H9 (cell line): Measurements from ENCODE around the gene CHTOP. TPM values are rescaled to one million over a fixed set of nuclear protein-coding genes. Genes with fewer than 3 reads are reported as not detected.

Source experiments
- DNase-seq: peaks from one replicate; pipeline ENCODE4 v3.0.0-alpha.2; 2017
- H2AFZ ChIP-seq: one replicate; pipeline ENCODE4 v1.6.1; 2013; ENCODE audit warnings: mild to moderate bottlenecking, low read length, control low read depth, moderate library complexity
- H2AK5ac ChIP-seq: 2 replicates; pipeline ENCODE4 v1.6.1; 2013; ENCODE audit warnings: low read length, control low read depth, mixed read lengths; ENCODE audit not compliant: insufficient read length
- H2BK120ac ChIP-seq: one replicate; pipeline ENCODE4 v1.6.1; 2013; ENCODE audit warnings: low read depth, mild to moderate bottlenecking, low read length, control low read depth, inconsistent platforms; ENCODE audit not compliant: poor library complexity, severe bottlenecking
- H2BK12ac ChIP-seq: 2 replicates; pipeline ENCODE4 v1.6.1; 2013; ENCODE audit warnings: low read length, control low read depth, mixed read lengths, low read depth; ENCODE audit not compliant: insufficient read length
- H2BK15ac ChIP-seq: 2 replicates; pipeline ENCODE4 v1.6.1; 2013; ENCODE audit warnings: low read depth, low read length, control low read depth
- H2BK20ac ChIP-seq: one replicate; pipeline ENCODE4 v1.6.1; 2013; ENCODE audit warnings: low read depth, mild to moderate bottlenecking, low read length, control low read depth, inconsistent platforms; ENCODE audit not compliant: poor library complexity, severe bottlenecking
- H2BK5ac ChIP-seq: 2 replicates; pipeline ENCODE4 v1.6.1; 2013; ENCODE audit warnings: low read length, control low read depth, mixed read lengths; ENCODE audit not compliant: insufficient read length
- H3K14ac ChIP-seq: 2 replicates; pipeline ENCODE4 v1.6.1; 2013; ENCODE audit warnings: low read length, control low read depth; ENCODE audit not compliant: insufficient read depth
- H3K18ac ChIP-seq: 2 replicates; pipeline ENCODE4 v1.6.1; 2013; ENCODE audit warnings: low read depth, mild to moderate bottlenecking, mixed read lengths, low read length, control low read depth; ENCODE audit not compliant: insufficient read length
- H3K23ac ChIP-seq: 2 replicates; pipeline ENCODE4 v1.6.1; 2013; ENCODE audit warnings: low read length, control low read depth, mixed read lengths, low read depth; ENCODE audit not compliant: insufficient read length
- H3K23me2 ChIP-seq: 2 replicates; pipeline ENCODE4 v1.6.1; 2013; ENCODE audit warnings: low read depth, mild to moderate bottlenecking, mixed read lengths, low read length, control low read depth; ENCODE audit not compliant: insufficient read length, poor library complexity, severe bottlenecking
- H3K27ac ChIP-seq: 2 replicates; pipeline ENCODE4 v1.5.1; 2013; ENCODE audit warnings: low read length, control low read depth, mixed read lengths, low read depth; ENCODE audit not compliant: insufficient read length
- H3K27me3 ChIP-seq: 2 replicates; pipeline ENCODE4 v1.6.1; 2013; ENCODE audit warnings: low read length, control low read depth, inconsistent platforms; ENCODE audit not compliant: insufficient read depth
- H3K4ac ChIP-seq: 2 replicates; pipeline ENCODE4 v1.6.1; 2013; ENCODE audit warnings: low read depth, mild to moderate bottlenecking, control low read depth, inconsistent platforms, low read length, moderate library complexity
- H3K4me1 ChIP-seq: 2 replicates; pipeline ENCODE4 v1.6.1; 2013; ENCODE audit warnings: low read length, control low read depth, inconsistent platforms; ENCODE audit not compliant: insufficient read depth
- H3K4me2 ChIP-seq: 2 replicates; pipeline ENCODE4 v1.6.1; 2013; ENCODE audit warnings: low read length, control low read depth, mixed read lengths; ENCODE audit not compliant: insufficient read length, insufficient read depth
- H3K56ac ChIP-seq: 2 replicates; pipeline ENCODE4 v1.6.1; 2013; ENCODE audit warnings: low read depth, mild to moderate bottlenecking, mixed read lengths, low read length, control low read depth; ENCODE audit not compliant: insufficient read length
- H3K79me1 ChIP-seq: 2 replicates; pipeline ENCODE4 v1.6.1; 2013; ENCODE audit warnings: low read depth, mild to moderate bottlenecking, moderate library complexity, low read length, control low read depth, inconsistent platforms; ENCODE audit not compliant: insufficient read depth, poor library complexity, severe bottlenecking
- H3K79me2 ChIP-seq: 2 replicates; pipeline ENCODE4 v1.6.1; 2013; ENCODE audit warnings: low read length, control low read depth, inconsistent platforms; ENCODE audit not compliant: insufficient read depth
- H3K9ac ChIP-seq: 2 replicates; pipeline ENCODE4 v1.6.1; 2013; ENCODE audit warnings: low read length, control low read depth, mixed read lengths; ENCODE audit not compliant: insufficient read length; ENCODE audit errors: extremely low read depth
- H3K9me3 ChIP-seq: one replicate; pipeline ENCODE4 v1.6.1; 2013; ENCODE audit warnings: low read depth, low read length, inconsistent platforms; ENCODE audit not compliant: control insufficient read depth
- H3T11ph ChIP-seq: one replicate; pipeline ENCODE4 v1.6.1; 2013; ENCODE audit warnings: mild to moderate bottlenecking, low read length, control low read depth, inconsistent platforms
- H4K20me1 ChIP-seq: one replicate; pipeline ENCODE4 v1.6.1; 2013; ENCODE audit not compliant: control insufficient read depth, insufficient read length, insufficient read depth
- H4K5ac ChIP-seq: 2 replicates; pipeline ENCODE4 v1.6.1; 2013; ENCODE audit warnings: low read depth, mild to moderate bottlenecking, mixed read lengths, low read length, control low read depth; ENCODE audit not compliant: insufficient read length
- H4K8ac ChIP-seq: replicated peaks from 2 replicates; pipeline ENCODE4 v1.6.1; 2013; ENCODE audit warnings: low read length, control low read depth, mixed read lengths, low read depth; ENCODE audit not compliant: insufficient read length
- H4K91ac ChIP-seq: 2 replicates; pipeline ENCODE4 v1.6.1; 2013; ENCODE audit warnings: low read depth, mild to moderate bottlenecking, moderate library complexity, mixed read lengths, low read length, control low read depth; ENCODE audit not compliant: insufficient read length
- H3K27ac Mint-ChIP-seq, 3 experiments: 2 replicates in 2 of 3; 3 replicates in 1 of 3; pipeline ENCODE4 v1.8.0; 2020 to 2021; ENCODE audit warnings: mixed read lengths in 3 of 3, mild to moderate bottlenecking in 1 of 3, moderate library complexity in 1 of 3
- H3K27me3 Mint-ChIP-seq: 2 replicates; pipeline ENCODE4 v1.8.0; 2021; ENCODE audit warnings: low read depth, mild to moderate bottlenecking, moderate library complexity, mixed read lengths
- H3K36me3 Mint-ChIP-seq, 3 experiments: 2 replicates in 2 of 3; 3 replicates in 1 of 3; pipeline ENCODE4 v1.8.0; 2020 to 2021; ENCODE audit warnings: low read depth in 3 of 3, mixed read lengths in 3 of 3; ENCODE audit not compliant: insufficient read depth in 1 of 3
- H3K4me1 Mint-ChIP-seq, 2 experiments: 2 replicates each; pipeline ENCODE4 v1.8.0; 2020; ENCODE audit warnings: mixed read lengths in 2 of 2
- H3K4me3 Mint-ChIP-seq, 2 experiments: 2 replicates in 1 of 2; 3 replicates in 1 of 2; pipeline ENCODE4 v1.8.0; 2020 to 2021; ENCODE audit warnings: mild to moderate bottlenecking in 2 of 2, mixed read lengths in 2 of 2, moderate library complexity in 1 of 2
- H3K9me3 Mint-ChIP-seq, 2 experiments: 2 replicates in 1 of 2; 3 replicates in 1 of 2; pipeline ENCODE4 v1.8.0; 2020; ENCODE audit warnings: mild to moderate bottlenecking in 2 of 2, mixed read lengths in 2 of 2, moderate library complexity in 1 of 2
- CTCF ChIP-seq: fragments of 200-600 bp; sonication (generic); conservative IDR thresholded peaks from 3 replicates; pipeline ENCODE4 v1.8.0; 2021; ENCODE audit warnings: antibody characterized with exemption, mild to moderate bottlenecking
- WGBS: extraction: QIAGEN DNeasy Blood & Tissue Kit; methylation state at CpG from one replicate; pipeline ENCODE4 v1.1.7; 2013; ENCODE audit warnings: missing lambda C conversion rate, low lambda C conversion rate, mixed read lengths; ENCODE audit not compliant: insufficient read length; ENCODE audit errors: extremely low coverage; 5-methylcytosine and 5-hydroxymethylcytosine counted together
- total RNA-seq: library from RNA; stranded (reverse); gene quantifications from 2 replicates; pipeline ENCODE4 v1.2.1, GENCODE V29; 2021

CHTOP gene
- total RNA-seq, 1 experiment from 2014 or later, result 126 TPM

- no peaks in the 10 kb centered on the region for H3K79me2 ChIP-seq
- no peak overlapping the region for H2BK12ac ChIP-seq
- no peak overlapping the region for H3K14ac ChIP-seq
- no peak overlapping the region for H2BK5ac ChIP-seq
- no peak overlapping the region for H2BK15ac ChIP-seq
- H3K9me3 ChIP-seq, result no peaks in the 10 kb centered on the region
- no peak overlapping the region for H3K4me2 ChIP-seq
- no peaks in the 10 kb centered on the region for H3K23me2 ChIP-seq
- H3K23ac ChIP-seq, result no peak overlapping the region
- DNase-seq, result no peak
- H2AFZ ChIP-seq, result no peak overlapping the region
- WGBS, result no CpG with 5 or more reads among the region's 6 CpGs
- no peak overlapping the region for H3K4ac ChIP-seq
- H3K56ac ChIP-seq, result no peak overlapping the region
- Mint-ChIP-seq H3K9me3 (no peaks in the 10 kb centered on the region), H3K27ac (no peak overlapping the region), H3K4me3 (no peak overlapping the region), H3K27me3 (no peaks in the 10 kb centered on the region; the same call in none of the 2 replicates), H3K4me1 (peaks cover 19% of the 10 kb centered on the region in 2 experiments), H3K36me3 (no peaks in the 10 kb centered on the region)
- no peak overlapping the region for H3K18ac ChIP-seq
- H3K9ac ChIP-seq, result no peak overlapping the region
- H3K27me3 ChIP-seq, result no peaks in the 10 kb centered on the region
- no peak overlapping the region for H4K91ac ChIP-seq
- no peak overlapping the region for H3K27ac ChIP-seq
- no peak overlapping the region for H2AK5ac ChIP-seq
- no peaks in the 10 kb centered on the region for H4K20me1 ChIP-seq
- no peak for TF ChIP-seq CTCF
- H2BK20ac ChIP-seq, result no peak overlapping the region
- no peak overlapping the region for H4K8ac ChIP-seq
- peaks cover 7% of the 10 kb centered on the region; the same call in 1 of the 2 replicates for H3K4me1 ChIP-seq
- no peaks in the 10 kb centered on the region for H3K79me1 ChIP-seq
- no peak overlapping the region for H3T11ph ChIP-seq
- no peak overlapping the region for H2BK120ac ChIP-seq
- H4K5ac ChIP-seq, result no peak overlapping the region
Observed at GRCh38 chr1:153597206-153597605, 36.7 kb upstream of the CHTOP start.
